ENCODE data around the gene SMIM23.

Gene SMIM23

DNA sequence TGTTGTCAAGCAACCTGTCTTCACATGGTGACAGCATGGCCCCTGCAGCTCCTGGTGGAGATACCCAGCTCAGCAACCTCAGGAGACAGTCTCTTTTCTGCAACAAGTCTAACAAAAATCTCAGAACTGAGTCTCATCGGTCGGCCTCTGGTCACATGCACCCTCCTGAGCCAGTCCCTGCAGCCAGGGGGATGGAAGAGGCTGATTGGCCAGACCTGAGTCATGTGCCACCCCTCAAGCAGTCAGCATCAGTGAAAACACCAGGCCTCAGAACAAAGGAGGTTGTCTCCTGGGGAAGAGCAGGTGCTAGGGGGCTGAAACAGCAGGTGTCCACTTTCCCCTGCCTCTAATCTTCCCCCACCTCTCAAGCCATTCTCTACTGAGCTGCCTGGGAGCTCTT, 54.4 kb downstream of the SMIM23 start:
- Mint-ChIP-seq H3K4me3 (no peak overlapping the region), H3K9me3 (no peaks in the 10 kb centered on the region), H3K27me3 (ENCODE audit: low read depth) (no peaks in the 10 kb centered on the region), H3K27ac (no peak overlapping the region), H3K4me1 (ENCODE audit: low read depth) (peaks cover 2% of the 10 kb centered on the region), H3K36me3 (ENCODE audit: low read depth) (no peaks in the 10 kb centered on the region)
- no peak for DNase-seq (ENCODE audit: low spot score)
